ENCODE results near the gene TMEM97.

DNA sequence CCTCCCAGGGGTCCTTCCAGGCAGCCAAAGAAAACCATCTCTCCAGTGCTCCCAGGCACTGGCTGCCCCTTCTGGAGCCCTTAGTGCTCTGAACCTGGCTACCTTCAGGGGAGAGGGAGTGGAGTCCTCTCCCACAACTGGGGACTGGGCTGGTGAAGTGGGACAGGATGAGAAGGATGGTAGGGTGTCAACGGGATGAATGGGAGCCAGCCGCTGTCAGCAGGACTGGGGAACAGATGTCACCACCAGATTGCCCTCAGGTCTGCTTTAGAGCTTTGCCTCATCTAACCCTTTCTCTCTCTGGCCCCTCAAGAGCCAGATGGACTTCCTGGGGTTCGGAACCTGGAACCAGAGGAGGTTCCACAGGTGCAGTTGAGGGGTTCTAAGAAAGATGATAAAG, 46.5 kb downstream of the TMEM97 start:
- TF ChIP-seq EZH2 (IDR thresholded peaks at IDR 0.05; ENCODE audit: borderline replicate concordance, low read length), result no peak
- TF ChIP-seq, protein P1, sequence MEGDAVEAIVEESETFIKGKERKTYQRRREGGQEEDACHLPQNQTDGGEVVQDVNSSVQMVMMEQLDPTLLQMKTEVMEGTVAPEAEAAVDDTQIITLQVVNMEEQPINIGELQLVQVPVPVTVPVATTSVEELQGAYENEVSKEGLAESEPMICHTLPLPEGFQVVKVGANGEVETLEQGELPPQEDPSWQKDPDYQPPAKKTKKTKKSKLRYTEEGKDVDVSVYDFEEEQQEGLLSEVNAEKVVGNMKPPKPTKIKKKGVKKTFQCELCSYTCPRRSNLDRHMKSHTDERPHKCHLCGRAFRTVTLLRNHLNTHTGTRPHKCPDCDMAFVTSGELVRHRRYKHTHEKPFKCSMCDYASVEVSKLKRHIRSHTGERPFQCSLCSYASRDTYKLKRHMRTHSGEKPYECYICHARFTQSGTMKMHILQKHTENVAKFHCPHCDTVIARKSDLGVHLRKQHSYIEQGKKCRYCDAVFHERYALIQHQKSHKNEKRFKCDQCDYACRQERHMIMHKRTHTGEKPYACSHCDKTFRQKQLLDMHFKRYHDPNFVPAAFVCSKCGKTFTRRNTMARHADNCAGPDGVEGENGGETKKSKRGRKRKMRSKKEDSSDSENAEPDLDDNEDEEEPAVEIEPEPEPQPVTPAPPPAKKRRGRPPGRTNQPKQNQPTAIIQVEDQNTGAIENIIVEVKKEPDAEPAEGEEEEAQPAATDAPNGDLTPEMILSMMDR (IDR thresholded peaks at IDR 0.05; ENCODE audit: low read length), result no peak

All from OCI-LY1 (cell line).